Measurements from ENCODE around the gene THAP7.
A peak's percentile ranks its signal among the peaks of the same experiment; 100 is the strongest.
"Not testable (repeated sequence)": the region's sequence is repeated elsewhere in the genome, so short reads cannot be mapped to it uniquely, and the experiment has no call there.

Gene THAP7

GRCh38 chr22:21045585-21046294, 43.8 kb upstream of the THAP7 start, which contains the start of gene LRRC74B:
LRRC74B (plus strand) TSS chr22:21045946; CDS start chr22:21045987, 41 bp downstream.
- peak within 1 kb of the TSS; percentile 99 for H3K27ac Mint-ChIP-seq
- peak; percentile 98 for DNase-seq
- H3K27me3 Mint-ChIP-seq (ENCODE audit: low read depth, poor library complexity) = peaks cover 8% of the 10 kb centered on the region
- peaks cover 36% of the 10 kb centered on the region for H3K4me1 Mint-ChIP-seq
- no peaks in the 10 kb centered on the region for H3K36me3 Mint-ChIP-seq (ENCODE audit: low read depth)
- no peak for TF ChIP-seq CTCF (IDR thresholded peaks at IDR 0.05)
- no peaks in the 10 kb centered on the region for H3K9me3 Mint-ChIP-seq
- H3K4me3 Mint-ChIP-seq = peak within 1 kb of the TSS; percentile 88

- no peaks in the 10 kb centered on the region for H3K36me3 Mint-ChIP-seq (ENCODE audit: low read depth)
- H3K27me3 Mint-ChIP-seq (ENCODE audit: low read depth, poor library complexity) = peaks cover 10% of the 10 kb centered on the region
- H3K9me3 Mint-ChIP-seq = no peaks in the 10 kb centered on the region
- no peak for TF ChIP-seq CTCF (IDR thresholded peaks at IDR 0.05)
- H3K27ac Mint-ChIP-seq = peak overlapping the region; percentile 99
- peaks cover 36% of the 10 kb centered on the region for H3K4me1 Mint-ChIP-seq
- H3K4me3 Mint-ChIP-seq = peak overlapping the region; percentile 88
- DNase-seq = peak; percentile 24
Measured at GRCh38 chr22:21044931-21045584, 43.1 kb upstream of the THAP7 start.

- no peaks in the 10 kb centered on the region for H3K36me3 Mint-ChIP-seq (ENCODE audit: low read depth)
- H3K27me3 Mint-ChIP-seq (ENCODE audit: low read depth, poor library complexity) = peaks cover 5% of the 10 kb centered on the region
- H3K27ac Mint-ChIP-seq = no peak overlapping the region
- DNase-seq = no peak
- H3K4me1 Mint-ChIP-seq = peaks cover 36% of the 10 kb centered on the region
- no peak for TF ChIP-seq CTCF (IDR thresholded peaks at IDR 0.05)
- peak overlapping the region; percentile 32 for H3K4me3 Mint-ChIP-seq
- no peaks in the 10 kb centered on the region for H3K9me3 Mint-ChIP-seq
Measured at GRCh38 chr22:21043860-21044535, 42.1 kb upstream of the THAP7 start.

GRCh38 chr22:21042978-21043859, 41.3 kb upstream of the THAP7 start:
- no peak for TF ChIP-seq CTCF (IDR thresholded peaks at IDR 0.05)
- no peak for DNase-seq
- no peaks in the 10 kb centered on the region for H3K9me3 Mint-ChIP-seq
- H3K36me3 Mint-ChIP-seq (ENCODE audit: low read depth) = no peaks in the 10 kb centered on the region
- no peak overlapping the region for H3K27ac Mint-ChIP-seq
- H3K4me1 Mint-ChIP-seq = peaks cover 36% of the 10 kb centered on the region
- H3K4me3 Mint-ChIP-seq = peak overlapping the region; percentile 64
- H3K27me3 Mint-ChIP-seq (ENCODE audit: low read depth, poor library complexity) = peaks cover 5% of the 10 kb centered on the region

GRCh38 chr22:21041937-21042336, 40.0 kb upstream of the THAP7 start:
- H3K27me3 Mint-ChIP-seq (ENCODE audit: low read depth, poor library complexity) = peaks cover 10% of the 10 kb centered on the region
- no peaks in the 10 kb centered on the region for H3K36me3 Mint-ChIP-seq (ENCODE audit: low read depth)
- H3K27ac Mint-ChIP-seq = no peak overlapping the region
- no peaks in the 10 kb centered on the region for H3K9me3 Mint-ChIP-seq
- peaks cover 36% of the 10 kb centered on the region for H3K4me1 Mint-ChIP-seq
- H3K4me3 Mint-ChIP-seq = no peak overlapping the region
- TF ChIP-seq CTCF (IDR thresholded peaks at IDR 0.05) = no peak
- DNase-seq = no peak

- not testable (repeated sequence) for H3K27ac Mint-ChIP-seq; H3K36me3 Mint-ChIP-seq (ENCODE audit: low read depth); DNase-seq; H3K9me3 Mint-ChIP-seq; H3K4me3 Mint-ChIP-seq
- peaks cover 17% of the 10 kb centered on the region for H3K4me1 Mint-ChIP-seq
- peaks cover 28% of the 10 kb centered on the region for H3K27me3 Mint-ChIP-seq (ENCODE audit: low read depth, poor library complexity)
Measured at GRCh38 chr22:21039158-21039557, 37.2 kb upstream of the THAP7 start.
